GM23338 (cell line): ENCODE data around the gene SLC35A3. TPM values are rescaled to one million over a fixed set of nuclear protein-coding genes. Genes with fewer than 3 reads are reported as not detected.
A peak's percentile ranks its signal among the peaks of the same experiment; 100 is the strongest.

Experiments
- ATAC-seq: fragments of 200-7000 bp; cut with Tn5 transposase; 3 replicates; pipeline ENCODE4 v1.9.1; 2020
- DNase-seq: peaks from one replicate; pipeline ENCODE4 v3.0.0-alpha.2; 2015; ENCODE audit warnings: low spot score
- H2AFZ ChIP-seq: fragments of 200-600 bp; sonication (generic); 2 replicates; pipeline ENCODE4 v1.8.0; 2016; ENCODE audit warnings: antibody characterized with exemption, mild to moderate bottlenecking, moderate library complexity
- H3F3A ChIP-seq: fragments of 200-600 bp; sonication (generic); replicated peaks from 2 replicates; pipeline ENCODE4 v1.8.0; 2017; ENCODE audit warnings: antibody characterized with exemption, mixed run types, low read depth
- H3K27ac ChIP-seq: fragments of 200-600 bp; sonication (generic); 2 replicates; pipeline ENCODE4 v1.6.1; 2016; ENCODE audit warnings: low read depth
- H3K27me3 ChIP-seq: fragments of 200-600 bp; sonication (generic); 2 replicates; pipeline ENCODE4 v1.8.0; 2016; ENCODE audit warnings: mild to moderate bottlenecking, mixed run types, moderate library complexity; ENCODE audit not compliant: insufficient read depth
- H3K36me3 ChIP-seq: fragments of 200-600 bp; sonication (generic); 2 replicates; pipeline ENCODE4 v1.8.0; 2016; ENCODE audit warnings: mild to moderate bottlenecking; ENCODE audit not compliant: insufficient read depth
- H3K4me1 ChIP-seq: fragments of 200-600 bp; sonication (generic); 2 replicates; pipeline ENCODE4 v1.8.0; 2016; ENCODE audit warnings: mild to moderate bottlenecking, moderate library complexity; ENCODE audit not compliant: insufficient read depth
- H3K4me2 ChIP-seq: fragments of 200-600 bp; sonication (generic); 2 replicates; pipeline ENCODE4 v1.7.1; 2017; ENCODE audit warnings: mixed run types
- H3K4me3 ChIP-seq: fragments of 200-600 bp; sonication (generic); 2 replicates; pipeline ENCODE4 v1.6.1; 2016; ENCODE audit warnings: mixed run types
- H3K79me2 ChIP-seq: fragments of 200-600 bp; sonication (generic); replicated peaks from 2 replicates; pipeline ENCODE4 v1.8.0; 2017; ENCODE audit warnings: mild to moderate bottlenecking; ENCODE audit not compliant: insufficient read depth
- H3K9me2 ChIP-seq: fragments of 200-600 bp; sonication (generic); 2 replicates; pipeline ENCODE4 v1.8.0; 2017; ENCODE audit not compliant: insufficient read depth
- H4K20me1 ChIP-seq: fragments of 200-600 bp; sonication (generic); replicated peaks from 2 replicates; pipeline ENCODE4 v1.8.0; 2017; ENCODE audit warnings: mild to moderate bottlenecking; ENCODE audit not compliant: insufficient read depth
- H3K27ac Mint-ChIP-seq: 2 replicates; pipeline ENCODE4 v1.8.0; 2020; ENCODE audit warnings: inconsistent platforms, mild to moderate bottlenecking, moderate library complexity, mixed read lengths
- H3K27me3 Mint-ChIP-seq: 3 replicates; pipeline ENCODE4 v1.8.0; 2022; ENCODE audit warnings: low read depth, mild to moderate bottlenecking, moderate library complexity, mixed read lengths, inconsistent platforms; ENCODE audit not compliant: insufficient read depth, poor library complexity
- H3K36me3 Mint-ChIP-seq: 3 replicates; pipeline ENCODE4 v1.8.0; 2021; ENCODE audit warnings: low read depth, mild to moderate bottlenecking, inconsistent platforms, moderate library complexity, mixed read lengths
- H3K4me1 Mint-ChIP-seq: 3 replicates; pipeline ENCODE4 v1.8.0; 2020; ENCODE audit warnings: mild to moderate bottlenecking, inconsistent platforms, mixed read lengths
- H3K4me3 Mint-ChIP-seq: 3 replicates; pipeline ENCODE4 v1.8.0; 2021; ENCODE audit warnings: moderate library complexity, mild to moderate bottlenecking, inconsistent platforms, mixed read lengths
- H3K9me3 Mint-ChIP-seq: 3 replicates; pipeline ENCODE4 v1.8.0; 2020; ENCODE audit warnings: moderate library complexity, mild to moderate bottlenecking, inconsistent platforms, mixed read lengths
- CREB1 ChIP-seq: fragments of 250-450 bp; sonication (Bioruptor Pico); IDR thresholded peaks from 2 replicates; pipeline ENCODE4 v1.5.0; 2020; ENCODE audit warnings: low read depth, mild to moderate bottlenecking, moderate library complexity
- EZH2phosphoT487 ChIP-seq: fragments of 200-600 bp; sonication (generic); IDR thresholded peaks from one replicate; pipeline ENCODE4 v1.8.1; 2018; ENCODE audit warnings: antibody characterized with exemption; ENCODE audit not compliant: unreplicated experiment
- NANOG ChIP-seq: IDR thresholded peaks from 2 replicates; pipeline ENCODE4 v1.6.1; 2016; ENCODE audit warnings: antibody characterized with exemption, borderline replicate concordance
- POLR2AphosphoS5 ChIP-seq: IDR thresholded peaks from 2 replicates; pipeline ENCODE4 v1.6.1; 2016; ENCODE audit warnings: antibody characterized with exemption, low read depth
- REST ChIP-seq: IDR thresholded peaks from one replicate; pipeline ENCODE4 v1.6.1; 2018; ENCODE audit warnings: antibody characterized with exemption; ENCODE audit not compliant: unreplicated experiment
- STAT1 ChIP-seq: IDR thresholded peaks from one replicate; pipeline ENCODE4 v1.6.1; 2016; ENCODE audit warnings: antibody characterized with exemption; ENCODE audit not compliant: unreplicated experiment
- ZNF114 ChIP-seq: fragments of 250-450 bp; sonication (Bioruptor Pico); IDR thresholded peaks from 2 replicates; pipeline ENCODE4 v1.5.0; 2020; ENCODE audit warnings: mild to moderate bottlenecking, moderate library complexity
- ZNF331 ChIP-seq: fragments of 250-450 bp; sonication (Bioruptor Pico); IDR thresholded peaks from 2 replicates; pipeline ENCODE4 v1.5.0; 2020; ENCODE audit warnings: low read depth, mild to moderate bottlenecking, moderate library complexity
- ZNF462 ChIP-seq: fragments of 250-450 bp; sonication (Bioruptor Pico); IDR thresholded peaks from 2 replicates; pipeline ENCODE4 v1.5.0; 2020; ENCODE audit warnings: mild to moderate bottlenecking, moderate library complexity
- polyA plus RNA-seq: library from polyadenylated mRNA; unstranded; fragments of >200 nt; fragmentation: Nextera tagmentation; extraction: Ambion mirVana; gene quantifications from 2 replicates; pipeline ENCODE4 v1.2.1, GENCODE V29; 2016
- total RNA-seq: library from RNA; depleted of rRNA; stranded (reverse); fragments of >200 nt; shearing (Covaris generic); gene quantifications from 2 replicates; pipeline ENCODE4 v1.2.3, GENCODE V29; 2014
- TF ChIP-seq, protein P1 (sequence below), 2 experiments: fragments of 200-600 bp in 1 of 2; sonication (generic) in 1 of 2; conservative IDR thresholded peaks; 2 replicates each; pipeline versions ENCODE4 v1.5.1 to v1.6.1; 2016 to 2017; ENCODE audit warnings: antibody characterized with exemption in 2 of 2, low read depth in 2 of 2, mild to moderate bottlenecking in 2 of 2, moderate library complexity in 1 of 2

SLC35A3 gene
- total and polyA plus RNA-seq, 2 experiments from 2014 or later = 7.6 to 27.2 TPM

DNA sequence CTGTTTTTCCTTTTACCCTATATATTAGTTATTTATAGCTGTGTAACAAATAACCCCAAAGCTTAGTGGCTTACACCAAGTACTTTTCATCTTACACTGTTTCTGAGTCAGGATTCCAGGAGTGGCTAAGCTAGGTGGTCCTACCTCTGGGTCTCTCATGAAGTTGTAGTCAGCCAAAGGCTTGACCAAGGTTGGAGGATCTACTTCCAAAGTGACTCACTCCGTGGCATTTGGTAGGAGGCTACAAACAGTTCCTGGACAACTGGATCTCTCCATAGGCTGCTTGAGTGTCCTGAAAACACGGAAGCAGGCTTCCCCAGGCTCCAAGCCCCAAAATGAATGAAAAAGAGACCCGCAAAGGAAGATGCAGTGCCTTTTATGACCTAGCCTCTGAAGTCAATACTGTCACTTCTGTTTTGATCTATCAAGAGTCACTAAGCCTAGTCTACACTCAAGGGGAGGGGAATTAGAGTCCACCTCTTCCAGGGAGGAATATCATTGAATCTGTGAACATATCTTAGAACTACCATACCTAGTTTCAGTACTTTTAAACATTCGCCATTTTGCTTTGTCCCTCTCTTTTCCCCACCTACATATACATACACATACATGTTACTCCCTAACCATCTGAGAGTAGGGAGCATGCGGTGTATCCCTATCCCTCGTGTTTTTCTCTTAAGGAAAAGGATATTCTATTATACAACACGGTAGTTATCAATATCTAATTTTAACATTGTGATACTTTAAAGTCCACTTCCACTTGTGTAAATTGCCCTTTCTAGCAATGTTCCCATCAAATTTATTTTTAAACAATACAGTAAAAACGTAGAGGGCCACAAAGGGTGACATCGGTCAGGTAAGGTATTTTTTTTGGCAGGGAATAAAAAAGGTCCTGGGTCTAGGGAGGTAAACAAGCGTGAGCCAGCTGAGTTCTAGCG, 67.2 kb downstream of the SLC35A3 start (continued):
- TF ChIP-seq ZNF462 (CRISPR knock-in tag) (no peak), ZNF331 (no peak), EZH2phosphoT487 (no peak), CREB1 (CRISPR knock-in tag) (no peak), NANOG (no peak), POLR2AphosphoS5 (no peak)
- TF ChIP-seq, protein P1, sequence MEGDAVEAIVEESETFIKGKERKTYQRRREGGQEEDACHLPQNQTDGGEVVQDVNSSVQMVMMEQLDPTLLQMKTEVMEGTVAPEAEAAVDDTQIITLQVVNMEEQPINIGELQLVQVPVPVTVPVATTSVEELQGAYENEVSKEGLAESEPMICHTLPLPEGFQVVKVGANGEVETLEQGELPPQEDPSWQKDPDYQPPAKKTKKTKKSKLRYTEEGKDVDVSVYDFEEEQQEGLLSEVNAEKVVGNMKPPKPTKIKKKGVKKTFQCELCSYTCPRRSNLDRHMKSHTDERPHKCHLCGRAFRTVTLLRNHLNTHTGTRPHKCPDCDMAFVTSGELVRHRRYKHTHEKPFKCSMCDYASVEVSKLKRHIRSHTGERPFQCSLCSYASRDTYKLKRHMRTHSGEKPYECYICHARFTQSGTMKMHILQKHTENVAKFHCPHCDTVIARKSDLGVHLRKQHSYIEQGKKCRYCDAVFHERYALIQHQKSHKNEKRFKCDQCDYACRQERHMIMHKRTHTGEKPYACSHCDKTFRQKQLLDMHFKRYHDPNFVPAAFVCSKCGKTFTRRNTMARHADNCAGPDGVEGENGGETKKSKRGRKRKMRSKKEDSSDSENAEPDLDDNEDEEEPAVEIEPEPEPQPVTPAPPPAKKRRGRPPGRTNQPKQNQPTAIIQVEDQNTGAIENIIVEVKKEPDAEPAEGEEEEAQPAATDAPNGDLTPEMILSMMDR (conservative IDR thresholded peaks at IDR 0.05; ENCODE audit: low read depth in 2 of 2) = no peak

DNA sequence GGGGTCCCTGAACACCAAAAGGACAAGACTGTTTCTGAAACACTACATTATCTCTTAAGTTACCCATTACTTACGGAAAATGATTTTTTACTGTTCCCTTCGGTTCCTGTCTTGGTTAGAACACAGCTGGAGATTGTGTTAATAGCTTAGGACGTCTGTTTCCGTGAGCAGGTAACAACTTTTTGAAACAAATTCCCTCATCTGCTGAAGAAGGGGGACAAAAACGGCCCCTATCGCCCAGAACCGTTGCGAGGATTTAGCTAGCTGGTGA, 67.8 kb downstream of the SLC35A3 start:
- Mint-ChIP-seq H3K4me3 (peak overlapping the region; percentile 91), H3K4me1 (peaks cover 25% of the 10 kb centered on the region), H3K27ac (peak overlapping the region; percentile 100), H3K27me3 (peaks cover 8% of the 10 kb centered on the region), H3K9me3 (no peaks in the 10 kb centered on the region), H3K36me3 (peaks cover 8% of the 10 kb centered on the region)
- peaks cover 67% of the 10 kb centered on the region for H3K79me2 ChIP-seq
- H4K20me1 ChIP-seq = peaks cover 15% of the 10 kb centered on the region
- H3K4me1 ChIP-seq = peaks cover 19% of the 10 kb centered on the region
- H3F3A ChIP-seq = no peaks in the 10 kb centered on the region
- H3K27ac ChIP-seq = peak overlapping the region; percentile 92
- peak; percentile 2; the same call in 2 of the 3 replicates for ATAC-seq
- peak overlapping the region; percentile 69 for H3K4me3 ChIP-seq
- peak overlapping the region; percentile 70 for H2AFZ ChIP-seq
- H3K9me2 ChIP-seq = no peaks in the 10 kb centered on the region
- H3K27me3 ChIP-seq = no peaks in the 10 kb centered on the region
- DNase-seq = no peak
- no peak for TF ChIP-seq CREB1 (CRISPR knock-in tag)
- no peak for TF ChIP-seq ZNF331
- no peak for TF ChIP-seq ZNF114 (CRISPR knock-in tag)
- no peak for TF ChIP-seq STAT1
- no peak for TF ChIP-seq REST
- peak overlapping the region; percentile 84 for H3K4me2 ChIP-seq
- H3K36me3 ChIP-seq = no peaks in the 10 kb centered on the region
